Thoracic aorta (tissue), 2 donors: ENCODE results near the gene RPTOR. TPM values are rescaled to one million over a fixed set of nuclear protein-coding genes. Genes with fewer than 3 reads are reported as not detected.

ENCODE experiments used
- ATAC-seq: fragments of 150-250 bp; one replicate; pipeline ENCODE4 v1.8.0; 2017; ENCODE audit warnings: low read depth; ENCODE audit not compliant: insufficient number of reproducible peaks, low FRiP score
- DNase-seq: peaks from one replicate; pipeline ENCODE4 v3.0.0-alpha.2; 2020; ENCODE audit warnings: low spot score
- H3K27ac ChIP-seq, 2 donors: fragments of 200-600 bp; sonication (generic); 1 replicate in 1 of 2; 2 replicates in 1 of 2; pipeline ENCODE4 v1.5.1; 2016; ENCODE audit warnings: mild to moderate bottlenecking in 2 of 2, moderate library complexity in 2 of 2
- H3K27me3 ChIP-seq: fragments of 200-600 bp; sonication (generic); replicated peaks from 2 replicates; pipeline ENCODE4 v1.6.0; 2016; ENCODE audit warnings: mild to moderate bottlenecking; ENCODE audit not compliant: insufficient read depth
- H3K36me3 ChIP-seq: fragments of 200-600 bp; sonication (generic); one replicate; pipeline ENCODE4 v1.5.1; 2016
- H3K4me1 ChIP-seq, 2 donors: fragments of 200-600 bp; sonication (generic); 1 replicate in 1 of 2; 2 replicates in 1 of 2; pipeline versions ENCODE4 v1.5.1 to v1.6.0; 2016; ENCODE audit warnings: low read depth in 2 of 2, mild to moderate bottlenecking in 1 of 2; ENCODE audit not compliant: control insufficient read depth in 1 of 2
- H3K4me3 ChIP-seq: fragments of 200-600 bp; sonication (generic); 2 replicates; pipeline ENCODE4 v1.5.1; 2016; ENCODE audit warnings: mild to moderate bottlenecking
- H3K9me3 ChIP-seq: fragments of 200-600 bp; sonication (generic); 2 replicates; pipeline ENCODE4 v1.5.1; 2016
- CTCF ChIP-seq: fragments of 200-600 bp; sonication (generic); IDR thresholded peaks from one replicate; pipeline ENCODE4 v1.5.1; 2019; ENCODE audit warnings: antibody characterized with exemption
- total RNA-seq, 2 donors: library from RNA; depleted of rRNA; stranded (reverse); fragments of >200 nt; gene quantifications; one replicate each; pipeline versions ENCODE4 v1.1.0 to v1.2.3, GENCODE V29; 2016

The RPTOR gene
- total RNA-seq, 2 donors from 2014 or later, result 42.0 to 47.4 TPM

- no peak for DNase-seq
- ATAC-seq, result no peak
- H3K4me1 ChIP-seq, result peaks cover 16 to 22% of the 10 kb centered on the region in 2 donors
- H3K36me3 ChIP-seq, result no peaks in the 10 kb centered on the region
- no peak overlapping the region for H3K4me3 ChIP-seq
- TF ChIP-seq CTCF, result no peak
- no peaks in the 10 kb centered on the region for H3K27me3 ChIP-seq
- H3K27ac ChIP-seq, result no peak overlapping the region
- no peaks in the 10 kb centered on the region for H3K9me3 ChIP-seq
Measured at GRCh38 chr17:80854220-80854619, 309.6 kb downstream of the RPTOR start.

- Histone ChIP-seq H3K27me3 (no peaks in the 10 kb centered on the region), H3K36me3 (no peaks in the 10 kb centered on the region), H3K27ac (peak overlapping the region in 1 of 2 donors; percentile 74), H3K4me3 (no peak overlapping the region), H3K9me3 (no peaks in the 10 kb centered on the region), H3K4me1 (peaks cover 19 to 29% of the 10 kb centered on the region in 2 donors)
- TF ChIP-seq CTCF, result no peak
- no peak for DNase-seq
- ATAC-seq, result no peak
Measured at GRCh38 chr17:80855196-80855947, 310.7 kb downstream of the RPTOR start.

- Histone ChIP-seq H3K4me1 (peaks cover 19 to 29% of the 10 kb centered on the region in 2 donors), H3K9me3 (no peaks in the 10 kb centered on the region), H3K36me3 (no peaks in the 10 kb centered on the region), H3K27ac (peak overlapping the region; percentile 51 to 74), H3K27me3 (no peaks in the 10 kb centered on the region), H3K4me3 (no peak overlapping the region)
- DNase-seq (peak; percentile 76), ATAC-seq (peak; percentile 90)
- no peak for TF ChIP-seq CTCF
Measured at GRCh38 chr17:80855948-80856862, 311.6 kb downstream of the RPTOR start.

DNA sequence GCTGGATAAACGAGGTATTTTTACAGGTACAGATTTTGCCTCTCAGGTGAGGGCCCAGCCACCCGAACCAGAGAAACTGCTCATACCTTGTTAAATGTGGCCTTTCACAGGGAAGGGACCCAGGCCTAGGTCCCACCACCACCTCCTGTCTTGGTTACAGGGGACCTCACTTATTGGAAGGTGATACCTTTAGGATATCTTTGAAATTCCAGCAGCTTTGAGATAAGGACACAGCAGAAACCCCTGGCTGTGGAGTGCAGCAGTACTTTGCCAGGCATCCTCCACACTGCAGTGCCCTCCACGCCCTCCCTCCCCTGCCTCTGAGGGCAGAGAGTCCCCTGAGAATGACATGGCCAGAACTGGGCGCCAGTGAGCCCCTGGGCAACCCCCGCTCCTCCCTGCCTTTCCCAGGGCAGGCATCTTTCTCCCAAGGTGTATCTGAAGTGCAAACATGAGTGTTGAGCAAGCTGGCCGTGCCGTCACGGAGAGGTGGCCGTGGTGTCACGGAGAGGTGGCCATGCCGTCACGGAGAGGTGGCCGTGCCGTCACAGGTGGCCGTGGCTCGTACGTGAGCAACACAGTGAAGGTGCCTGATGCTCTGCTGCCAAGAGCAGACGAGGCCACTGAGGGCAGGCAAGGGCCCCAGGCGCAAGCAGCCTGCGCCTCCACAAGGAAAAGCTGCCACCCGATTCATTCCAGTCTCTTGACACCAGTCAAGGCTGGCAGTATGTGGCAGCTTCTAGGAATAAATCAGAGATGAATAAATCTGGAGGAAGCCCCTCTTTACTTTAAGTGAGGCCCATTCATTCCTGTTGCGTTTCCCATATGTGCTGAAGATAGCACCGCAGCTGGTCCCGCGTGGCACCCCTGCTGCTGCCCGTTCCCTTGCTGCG is 312.5 kb downstream of the RPTOR start:
- no peak overlapping the region for H3K4me3 ChIP-seq
- peaks cover 19 to 29% of the 10 kb centered on the region in 2 donors for H3K4me1 ChIP-seq
- peak overlapping the region; percentile 51 to 74 for H3K27ac ChIP-seq
- no peak for DNase-seq
- no peak for TF ChIP-seq CTCF
- H3K9me3 ChIP-seq, result no peaks in the 10 kb centered on the region
- H3K36me3 ChIP-seq, result no peaks in the 10 kb centered on the region
- no peaks in the 10 kb centered on the region for H3K27me3 ChIP-seq
- ATAC-seq, result no peak
